Mesothelial cell of epicardium (in vitro differentiated cells): ENCODE results near the gene OR4D5. TPM values are rescaled to one million over a fixed set of nuclear protein-coding genes. Genes with fewer than 3 reads are reported as not detected.

ENCODE experiments used
- DNase-seq, 2 experiments: peaks; one replicate each; pipeline ENCODE4 v3.0.0; 2021; ENCODE audit warnings: low spot score in 2 of 2; ENCODE audit not compliant: unreplicated experiment in 2 of 2
- H3K27ac Mint-ChIP-seq: 2 replicates; pipeline ENCODE4 v1.8.0; 2021; ENCODE audit warnings: mixed read lengths
- H3K27me3 Mint-ChIP-seq: 2 replicates; pipeline ENCODE4 v1.8.0; 2021; ENCODE audit warnings: low read depth, mixed read lengths
- H3K36me3 Mint-ChIP-seq: 2 replicates; pipeline ENCODE4 v1.8.0; 2021; ENCODE audit warnings: mixed read lengths
- H3K4me1 Mint-ChIP-seq: 2 replicates; pipeline ENCODE4 v1.8.0; 2021; ENCODE audit warnings: mixed read lengths
- H3K4me3 Mint-ChIP-seq: 2 replicates; pipeline ENCODE4 v1.8.0; 2021; ENCODE audit warnings: mild to moderate bottlenecking, moderate library complexity, mixed read lengths
- H3K9me3 Mint-ChIP-seq: 2 replicates; pipeline ENCODE4 v1.8.0; 2021; ENCODE audit warnings: mixed read lengths
- total RNA-seq: library from RNA; stranded (reverse); gene quantifications from 3 replicates; pipeline ENCODE4 v1.2.1, GENCODE V29; 2021
- TF ChIP-seq, protein P1 (sequence below): fragments of 200-600 bp; sonication (generic); IDR thresholded peaks from one replicate; pipeline ENCODE4 v1.5.0; 2021; ENCODE audit warnings: antibody characterized with exemption; ENCODE audit not compliant: unreplicated experiment

OR4D5 gene
- total RNA-seq, 1 donor from 2014 or later, result not detected

- Mint-ChIP-seq H3K27ac (no peak overlapping the region), H3K9me3 (peaks cover 22% of the 10 kb centered on the region), H3K36me3 (no peaks in the 10 kb centered on the region), H3K27me3 (peaks cover 6% of the 10 kb centered on the region), H3K4me3 (no peak overlapping the region), H3K4me1 (no peaks in the 10 kb centered on the region)
- no peak for DNase-seq
- TF ChIP-seq, protein P1, sequence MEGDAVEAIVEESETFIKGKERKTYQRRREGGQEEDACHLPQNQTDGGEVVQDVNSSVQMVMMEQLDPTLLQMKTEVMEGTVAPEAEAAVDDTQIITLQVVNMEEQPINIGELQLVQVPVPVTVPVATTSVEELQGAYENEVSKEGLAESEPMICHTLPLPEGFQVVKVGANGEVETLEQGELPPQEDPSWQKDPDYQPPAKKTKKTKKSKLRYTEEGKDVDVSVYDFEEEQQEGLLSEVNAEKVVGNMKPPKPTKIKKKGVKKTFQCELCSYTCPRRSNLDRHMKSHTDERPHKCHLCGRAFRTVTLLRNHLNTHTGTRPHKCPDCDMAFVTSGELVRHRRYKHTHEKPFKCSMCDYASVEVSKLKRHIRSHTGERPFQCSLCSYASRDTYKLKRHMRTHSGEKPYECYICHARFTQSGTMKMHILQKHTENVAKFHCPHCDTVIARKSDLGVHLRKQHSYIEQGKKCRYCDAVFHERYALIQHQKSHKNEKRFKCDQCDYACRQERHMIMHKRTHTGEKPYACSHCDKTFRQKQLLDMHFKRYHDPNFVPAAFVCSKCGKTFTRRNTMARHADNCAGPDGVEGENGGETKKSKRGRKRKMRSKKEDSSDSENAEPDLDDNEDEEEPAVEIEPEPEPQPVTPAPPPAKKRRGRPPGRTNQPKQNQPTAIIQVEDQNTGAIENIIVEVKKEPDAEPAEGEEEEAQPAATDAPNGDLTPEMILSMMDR, result no peak
Measured at GRCh38 chr11:123956752-123957151, 17.3 kb downstream of the OR4D5 start.

- Mint-ChIP-seq H3K4me1 (no peaks in the 10 kb centered on the region), H3K27ac (no peak overlapping the region), H3K36me3 (no peaks in the 10 kb centered on the region), H3K27me3 (no peaks in the 10 kb centered on the region), H3K9me3 (peaks cover 7% of the 10 kb centered on the region), H3K4me3 (no peak overlapping the region)
- TF ChIP-seq, protein P1, result no peak
- no peak for DNase-seq
Measured at GRCh38 chr11:123973816-123974215, 34.4 kb downstream of the OR4D5 start.

DNA sequence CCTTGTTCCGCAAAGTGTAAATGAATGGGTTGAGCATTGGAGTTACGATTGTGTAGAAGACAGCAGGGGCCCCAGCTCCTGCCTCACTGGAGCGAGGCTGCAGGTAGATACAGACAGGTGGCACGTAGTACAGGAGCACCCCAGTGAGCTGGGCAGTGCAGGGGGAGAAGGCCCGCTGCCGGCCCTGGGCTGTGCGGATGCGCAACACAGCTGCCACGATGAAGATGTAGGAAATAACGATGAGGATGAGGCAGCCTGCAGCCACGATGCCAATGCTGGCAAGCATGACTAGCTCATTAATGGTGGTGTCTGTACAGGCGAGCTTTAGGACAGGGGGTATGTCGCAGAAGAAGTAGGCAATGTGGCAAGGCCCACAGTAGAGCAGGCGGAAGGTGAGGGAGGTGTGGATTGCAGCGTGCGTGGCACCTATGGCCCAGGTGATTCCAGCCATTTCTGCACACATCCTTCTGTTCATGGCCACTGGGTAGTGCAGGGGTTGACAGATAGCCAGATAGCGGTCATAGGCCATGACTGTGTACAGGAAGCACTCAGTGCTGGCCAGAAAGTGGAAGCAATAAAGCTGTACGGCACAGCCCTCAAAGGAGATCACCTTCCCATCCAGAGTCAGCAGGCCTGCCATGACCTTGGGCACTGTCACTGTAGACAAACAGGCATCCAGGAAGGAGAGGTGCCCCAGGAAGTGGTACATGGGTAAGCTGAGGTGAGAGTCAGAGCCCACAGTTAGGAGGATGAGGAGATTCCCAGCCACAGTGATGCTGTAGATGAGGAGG lies 37.5 kb downstream of the OR4D5 start:
- Mint-ChIP-seq H3K9me3 (peaks cover 6% of the 10 kb centered on the region), H3K4me1 (no peaks in the 10 kb centered on the region), H3K4me3 (no peak overlapping the region), H3K27me3 (peaks cover 2% of the 10 kb centered on the region), H3K36me3 (no peaks in the 10 kb centered on the region), H3K27ac (no peak overlapping the region)
- TF ChIP-seq, protein P1, result no peak
- DNase-seq, result no peak

GRCh38 chr11:123977731-123978347 lies 38.4 kb downstream of the OR4D5 start, which contains the start of gene OR10S1:
Gene OR10S1, minus strand, starts transcription at chr11:123977781. Its CDS starts 117 bp downstream, at chr11:123977664.
- TF ChIP-seq, protein P1, result no peak
- peaks cover 14% of the 10 kb centered on the region for H3K9me3 Mint-ChIP-seq

DNA sequence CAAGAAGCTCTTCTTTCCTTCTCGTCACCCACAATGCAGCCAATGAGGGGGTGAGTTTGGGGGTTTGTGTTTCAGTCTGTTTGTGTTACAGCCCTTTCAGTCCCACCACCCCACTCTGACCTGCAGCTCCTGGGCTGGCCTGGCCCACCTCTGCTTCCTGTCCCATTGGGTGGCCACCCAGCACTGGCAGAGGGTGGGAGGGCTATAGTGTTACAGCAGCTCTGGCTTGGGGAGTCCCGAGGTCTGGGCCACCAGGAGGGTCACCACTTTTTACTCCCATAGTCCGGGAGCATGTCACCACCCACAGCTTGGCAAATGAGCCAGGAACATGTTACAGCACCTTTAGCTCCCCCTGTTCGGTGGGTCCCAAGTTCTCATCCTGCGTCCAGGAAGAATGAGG lies 39.9 kb downstream of the OR4D5 start:
- Mint-ChIP-seq H3K27me3 (peaks cover 2% of the 10 kb centered on the region), H3K9me3 (peaks cover 26% of the 10 kb centered on the region), H3K36me3 (no peaks in the 10 kb centered on the region), H3K4me1 (no peaks in the 10 kb centered on the region), H3K27ac (no peak overlapping the region), H3K4me3 (no peak overlapping the region)
- TF ChIP-seq, protein P1, result no peak
- DNase-seq, result no peak

More at GRCh38 chr11:123977731-123978347, 38.4 kb downstream of the OR4D5 start, which contains the start of gene OR10S1:
- Mint-ChIP-seq H3K4me3 (no peak within 1 kb of the TSS), H3K4me1 (no peaks in the 10 kb centered on the region), H3K27me3 (peaks cover 2% of the 10 kb centered on the region), H3K36me3 (no peaks in the 10 kb centered on the region), H3K27ac (no peak within 1 kb of the TSS)
- DNase-seq, result no peak

Other genes with a start within 250 kb of the OR4D5 start
- 19.4 to 23.4 TPM (median 23.3 TPM) in 3 replicates for gene ZNF202, start 198.0 kb upstream of the OR4D5 start, total RNA-seq
- gene OR6X1, start 185.1 kb upstream of the OR4D5 start, total RNA-seq, result not detected in 3 replicates
- gene OR6M1, start 133.3 kb upstream of the OR4D5 start, total RNA-seq, result not detected in 3 replicates
- gene TMEM225, start 53.9 kb upstream of the OR4D5 start, total RNA-seq, result not detected in 3 replicates
- gene OR8D4, start 37.5 kb upstream of the OR4D5 start, total RNA-seq, result 0.07 to 0.20 TPM (median 0.11 TPM) in 3 replicates
- not detected in 3 replicates for gene OR6T1, start 4.2 kb downstream of the OR4D5 start, total RNA-seq
- gene OR10S1, start 38.2 kb downstream of the OR4D5 start, total RNA-seq, result not detected in 3 replicates
- gene OR10G6, start 55.5 kb downstream of the OR4D5 start, total RNA-seq, result not detected in 3 replicates
- not detected in 3 replicates for gene OR10G4, start 73.4 kb downstream of the OR4D5 start, total RNA-seq
- gene OR10G9, start 83.4 kb downstream of the OR4D5 start, total RNA-seq, result not detected in 3 replicates
- not detected in 3 replicates for gene OR10G8, start 87.2 kb downstream of the OR4D5 start, total RNA-seq
- not detected in 3 replicates for gene OR10G7, start 101.7 kb downstream of the OR4D5 start, total RNA-seq
- gene VWA5A, start 175.8 kb downstream of the OR4D5 start, total RNA-seq, result 13.4 to 14.2 TPM (median 14.2 TPM) in 3 replicates
- gene OR10D3, start 243.7 kb downstream of the OR4D5 start, total RNA-seq, result not detected in 3 replicates